GM18519 (cell line): Measurements from ENCODE around the gene PLCL1.

Experiments
- ATAC-seq: cut with Tn5 transposase; IDR thresholded peaks from one replicate; pipeline ENCODE4 v1.9.1; 2021; ENCODE audit warnings: mild to moderate bottlenecking, moderate library complexity; ENCODE audit not compliant: unreplicated experiment, low FRiP score

Gene PLCL1

GRCh38 chr2:197944416-197945096 is 140.2 kb downstream of the PLCL1 start:
- no peak for ATAC-seq

GRCh38 chr2:197946562-197946961 is 142.2 kb downstream of the PLCL1 start:
- ATAC-seq, result no peak

- no peak for ATAC-seq
These were observed 142.9 kb downstream of the PLCL1 start for GRCh38 chr2:197947219-197947757.

GRCh38 chr2:197949224-197949623 is 144.8 kb downstream of the PLCL1 start:
- no peak for ATAC-seq

GRCh38 chr2:197950006-197950405 is 145.6 kb downstream of the PLCL1 start:
- ATAC-seq, result no peak

GRCh38 chr2:197950724-197951123 is 146.3 kb downstream of the PLCL1 start:
- ATAC-seq, result no peak

GRCh38 chr2:197952540-197953202 is 148.3 kb downstream of the PLCL1 start:
- ATAC-seq, result no peak

- no peak for ATAC-seq
These were observed 149.9 kb downstream of the PLCL1 start for GRCh38 chr2:197954328-197954727.

GRCh38 chr2:197958592-197959150 is 154.3 kb downstream of the PLCL1 start:
- ATAC-seq, result no peak

- ATAC-seq, result no peak
These were observed 155.0 kb downstream of the PLCL1 start for GRCh38 chr2:197959383-197959782.

GRCh38 chr2:197960786-197961185 is 156.4 kb downstream of the PLCL1 start:
- no peak for ATAC-seq

- ATAC-seq, result no peak
These were observed 160.3 kb downstream of the PLCL1 start for GRCh38 chr2:197964720-197965119.

- ATAC-seq, result no peak
These were observed 161.4 kb downstream of the PLCL1 start for GRCh38 chr2:197965756-197966155.

GRCh38 chr2:197969391-197969893 is 165.0 kb downstream of the PLCL1 start:
- no peak for ATAC-seq

- no peak for ATAC-seq
These were observed 167.7 kb downstream of the PLCL1 start for GRCh38 chr2:197972061-197972460.

- no peak for ATAC-seq
These were observed 168.2 kb downstream of the PLCL1 start for GRCh38 chr2:197972587-197972986.

GRCh38 chr2:197973772-197974171 is 169.4 kb downstream of the PLCL1 start:
- ATAC-seq, result no peak

GRCh38 chr2:197975931-197976519 is 171.6 kb downstream of the PLCL1 start:
- no peak for ATAC-seq

- no peak for ATAC-seq
These were observed 174.6 kb downstream of the PLCL1 start for GRCh38 chr2:197978971-197979370.

- no peak for ATAC-seq
These were observed 178.2 kb downstream of the PLCL1 start for GRCh38 chr2:197982565-197982964.

GRCh38 chr2:197985029-197985638 is 180.7 kb downstream of the PLCL1 start:
- ATAC-seq, result no peak
